ENCODE data around the gene ATP2B2.

The ATP2B2 gene

DNA sequence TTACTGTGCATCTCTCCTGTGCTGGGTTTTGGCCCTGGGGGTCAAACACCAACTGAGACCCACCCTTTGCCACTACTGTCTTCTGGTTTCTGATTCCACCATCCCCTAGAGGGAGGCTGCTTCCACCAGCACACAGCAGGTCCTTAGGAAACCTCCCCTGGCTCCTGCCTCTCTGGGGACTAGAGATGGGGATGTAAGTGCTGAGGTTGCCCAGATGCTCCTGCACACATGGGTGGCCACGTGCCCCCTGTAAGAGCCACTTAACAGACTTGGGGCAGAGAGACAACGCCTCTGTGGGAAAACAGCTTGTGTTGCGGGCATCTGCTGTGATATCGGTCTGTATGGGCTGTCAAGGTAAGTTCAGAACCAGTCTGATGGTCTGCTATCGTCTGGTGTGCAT is 83.4 kb downstream of the ATP2B2 start:
- Histone ChIP-seq H3K4me3 (ENCODE audit: insufficient read length, low read depth) (no peak overlapping the region), H3K36me3 (ENCODE audit: insufficient read depth, insufficient read length, low read length) (no peaks in the 10 kb centered on the region), H3K4me1 (ENCODE audit: insufficient read depth, insufficient read length) (peaks cover 8% of the 10 kb centered on the region), H3K27me3 (ENCODE audit: insufficient read depth, insufficient read length) (no peaks in the 10 kb centered on the region), H3K9me3 (ENCODE audit: insufficient read depth, low read length) (no peaks in the 10 kb centered on the region), H3K9ac (ENCODE audit: insufficient read length, low read depth) (no peak overlapping the region)
- TF ChIP-seq SUZ12 (IDR thresholded peaks at IDR 0.05; ENCODE audit: extremely low read depth, insufficient read depth, insufficient read length) (no peak), YY1 (IDR thresholded peaks at IDR 0.05; ENCODE audit: insufficient read depth, insufficient read length) (no peak), ZNF274 (IDR thresholded peaks at IDR 0.05; ENCODE audit: low read depth, low read length) (no peak)
- no peak for DNase-seq (ENCODE audit: low read depth, low spot score)

DNA sequence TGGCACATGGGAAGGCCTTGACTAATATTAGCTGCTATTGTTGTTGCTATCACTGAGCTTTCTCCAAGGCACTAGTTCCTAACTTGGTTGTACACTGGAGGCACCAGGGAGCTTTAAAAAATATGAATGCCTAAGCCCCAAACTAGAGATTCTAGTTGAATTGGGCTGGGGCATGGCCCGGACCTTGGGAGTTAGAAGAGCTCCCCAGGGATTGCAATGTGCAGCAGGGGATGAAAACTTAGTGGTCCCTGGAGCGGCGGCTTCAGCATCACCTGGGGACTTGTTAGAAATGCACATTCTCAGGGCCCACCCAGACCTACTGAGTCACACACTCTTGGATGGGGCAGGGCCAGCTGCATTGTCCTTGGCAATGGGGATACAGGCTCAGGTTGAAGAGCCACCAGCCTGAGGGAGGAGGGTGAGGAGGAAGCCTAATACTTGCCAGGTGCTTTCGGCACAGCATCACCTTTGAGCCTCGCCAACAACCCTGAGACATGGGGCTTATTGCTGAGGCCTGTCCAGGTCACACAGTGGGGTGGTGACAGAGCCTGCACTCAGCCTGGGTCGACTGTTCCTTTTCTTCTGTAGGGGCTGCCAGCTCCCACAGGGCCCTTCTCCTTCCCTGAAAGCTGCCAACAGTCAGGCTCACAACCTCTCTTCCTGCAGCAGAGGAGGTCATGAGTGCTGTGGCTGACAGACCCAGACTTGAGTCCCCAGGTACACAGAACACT is 84.5 kb downstream of the ATP2B2 start:
- H3K27me3 ChIP-seq (ENCODE audit: insufficient read depth, insufficient read length), result no peaks in the 10 kb centered on the region
- TF ChIP-seq SUZ12 (IDR thresholded peaks at IDR 0.05; ENCODE audit: extremely low read depth, insufficient read depth, insufficient read length) (no peak), ZNF274 (IDR thresholded peaks at IDR 0.05; ENCODE audit: low read depth, low read length) (no peak), YY1 (IDR thresholded peaks at IDR 0.05; ENCODE audit: insufficient read depth, insufficient read length) (no peak)
- DNase-seq (ENCODE audit: low read depth, low spot score), result no peak
- H3K4me1 ChIP-seq (ENCODE audit: insufficient read depth, insufficient read length), result peaks cover 8% of the 10 kb centered on the region
- no peaks in the 10 kb centered on the region for H3K9me3 ChIP-seq (ENCODE audit: insufficient read depth, low read length)
- H3K9ac ChIP-seq (ENCODE audit: insufficient read length, low read depth), result no peak overlapping the region
- no peaks in the 10 kb centered on the region for H3K36me3 ChIP-seq (ENCODE audit: insufficient read depth, insufficient read length, low read length)
- no peak overlapping the region for H3K4me3 ChIP-seq (ENCODE audit: insufficient read length, low read depth)

DNA sequence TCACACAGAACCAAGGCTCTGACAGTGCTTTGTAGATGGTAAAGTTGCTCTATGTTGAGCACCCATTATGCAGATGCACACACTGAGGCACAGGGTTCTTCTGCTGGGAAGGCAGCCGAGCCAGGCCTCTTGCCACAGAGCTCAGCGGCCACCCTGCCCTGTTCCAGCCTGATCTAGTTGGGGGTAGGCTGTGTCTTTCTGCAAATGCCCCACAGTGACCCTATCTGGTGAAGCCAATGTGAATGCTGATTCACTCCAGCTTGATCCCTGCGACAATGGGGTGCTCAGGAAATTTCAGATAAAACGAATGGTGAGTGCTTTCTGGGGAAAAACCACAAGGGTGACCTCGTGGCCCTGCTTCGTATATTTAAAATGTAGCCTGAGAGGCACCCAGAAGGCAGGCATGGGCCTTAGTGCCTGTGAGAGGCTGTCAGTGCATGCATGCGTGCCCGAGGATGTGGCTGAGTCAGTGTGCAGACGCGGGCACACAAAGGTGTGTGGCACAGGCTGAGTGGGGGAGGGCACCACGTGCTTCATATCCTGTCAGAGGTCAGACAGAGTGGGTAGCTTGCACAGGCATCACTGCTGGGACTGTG is 85.7 kb downstream of the ATP2B2 start:
- TF ChIP-seq YY1 (IDR thresholded peaks at IDR 0.05; ENCODE audit: insufficient read depth, insufficient read length) (no peak), ZNF274 (IDR thresholded peaks at IDR 0.05; ENCODE audit: low read depth, low read length) (no peak), SUZ12 (IDR thresholded peaks at IDR 0.05; ENCODE audit: extremely low read depth, insufficient read depth, insufficient read length) (no peak)
- no peaks in the 10 kb centered on the region for H3K27me3 ChIP-seq (ENCODE audit: insufficient read depth, insufficient read length)
- H3K36me3 ChIP-seq (ENCODE audit: insufficient read depth, insufficient read length, low read length), result no peaks in the 10 kb centered on the region
- no peak for DNase-seq (ENCODE audit: low read depth, low spot score)
- peaks cover 5% of the 10 kb centered on the region for H3K4me1 ChIP-seq (ENCODE audit: insufficient read depth, insufficient read length)
- no peak overlapping the region for H3K9ac ChIP-seq (ENCODE audit: insufficient read length, low read depth)
- no peak overlapping the region for H3K4me3 ChIP-seq (ENCODE audit: insufficient read length, low read depth)
- no peaks in the 10 kb centered on the region for H3K9me3 ChIP-seq (ENCODE audit: insufficient read depth, low read length)

DNA sequence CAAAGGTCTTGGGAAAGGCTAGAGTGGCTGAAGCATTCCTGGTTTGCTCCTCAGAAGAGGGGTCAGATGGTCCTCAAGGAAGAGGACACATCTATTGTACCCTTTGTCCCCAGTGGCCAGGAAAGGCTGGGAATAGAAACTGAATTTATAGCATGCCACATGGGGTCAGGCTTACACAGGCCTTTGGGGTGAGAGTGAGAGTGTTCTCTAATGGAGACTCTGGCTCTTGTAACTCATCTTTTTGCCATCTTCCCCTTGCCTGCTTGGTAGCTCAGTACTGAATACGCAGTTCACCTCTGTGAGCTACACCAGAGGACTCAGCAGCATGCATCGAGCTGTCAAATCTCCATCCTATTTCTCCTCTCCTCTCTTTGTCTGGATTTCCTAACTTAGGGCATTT is 87.5 kb downstream of the ATP2B2 start:
- Histone ChIP-seq H3K9ac (ENCODE audit: insufficient read length, low read depth) (no peak overlapping the region), H3K4me3 (ENCODE audit: insufficient read length, low read depth) (no peak overlapping the region), H3K36me3 (ENCODE audit: insufficient read depth, insufficient read length, low read length) (no peaks in the 10 kb centered on the region), H3K4me1 (ENCODE audit: insufficient read depth, insufficient read length) (peaks cover 5% of the 10 kb centered on the region), H3K27me3 (ENCODE audit: insufficient read depth, insufficient read length) (no peaks in the 10 kb centered on the region), H3K9me3 (ENCODE audit: insufficient read depth, low read length) (no peaks in the 10 kb centered on the region)
- DNase-seq (ENCODE audit: low read depth, low spot score), result no peak
- TF ChIP-seq ZNF274 (IDR thresholded peaks at IDR 0.05; ENCODE audit: low read depth, low read length) (no peak), YY1 (IDR thresholded peaks at IDR 0.05; ENCODE audit: insufficient read depth, insufficient read length) (no peak), SUZ12 (IDR thresholded peaks at IDR 0.05; ENCODE audit: extremely low read depth, insufficient read depth, insufficient read length) (no peak)

DNA sequence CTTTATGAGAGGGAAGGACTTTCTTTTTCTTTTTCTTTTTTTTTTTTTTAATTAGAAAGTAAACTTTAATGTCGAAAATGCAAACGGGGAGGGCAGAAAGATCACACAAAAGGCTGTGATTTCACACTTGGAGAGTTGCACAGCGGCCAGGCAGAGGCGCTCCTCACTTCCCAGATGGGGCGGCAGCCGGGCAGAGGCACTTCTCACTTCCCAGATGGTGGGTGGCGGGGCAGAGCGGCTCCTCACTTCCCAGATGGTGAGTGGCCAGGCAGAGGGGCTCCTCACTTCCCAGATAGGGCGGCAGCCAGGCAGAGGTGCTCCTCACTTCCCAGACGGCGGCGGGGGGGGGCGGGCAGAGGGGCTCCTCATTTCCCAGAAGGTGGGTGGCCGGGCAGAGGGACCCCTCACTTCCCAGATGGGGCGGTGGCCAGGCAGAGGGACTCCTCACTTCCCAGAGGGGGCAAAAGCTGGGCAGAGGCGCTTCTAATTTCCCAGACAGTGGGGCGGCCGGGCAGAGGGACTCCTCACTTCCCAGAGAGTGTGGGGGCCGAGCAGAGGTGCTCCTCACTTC is 88.6 kb downstream of the ATP2B2 start:
- no peak overlapping the region for H3K9ac ChIP-seq (ENCODE audit: insufficient read length, low read depth)
- H3K9me3 ChIP-seq (ENCODE audit: insufficient read depth, low read length), result no peaks in the 10 kb centered on the region
- no peaks in the 10 kb centered on the region for H3K36me3 ChIP-seq (ENCODE audit: insufficient read depth, insufficient read length, low read length)
- no peaks in the 10 kb centered on the region for H3K27me3 ChIP-seq (ENCODE audit: insufficient read depth, insufficient read length)
- no peak overlapping the region for H3K4me3 ChIP-seq (ENCODE audit: insufficient read length, low read depth)
- peaks cover 8% of the 10 kb centered on the region for H3K4me1 ChIP-seq (ENCODE audit: insufficient read depth, insufficient read length)
- no peak for TF ChIP-seq SUZ12 (IDR thresholded peaks at IDR 0.05; ENCODE audit: extremely low read depth, insufficient read depth, insufficient read length)
- no peak for TF ChIP-seq ZNF274 (IDR thresholded peaks at IDR 0.05; ENCODE audit: low read depth, low read length)
- TF ChIP-seq YY1 (IDR thresholded peaks at IDR 0.05; ENCODE audit: insufficient read depth, insufficient read length), result no peak
- no peak for DNase-seq (ENCODE audit: low read depth, low spot score)

DNA sequence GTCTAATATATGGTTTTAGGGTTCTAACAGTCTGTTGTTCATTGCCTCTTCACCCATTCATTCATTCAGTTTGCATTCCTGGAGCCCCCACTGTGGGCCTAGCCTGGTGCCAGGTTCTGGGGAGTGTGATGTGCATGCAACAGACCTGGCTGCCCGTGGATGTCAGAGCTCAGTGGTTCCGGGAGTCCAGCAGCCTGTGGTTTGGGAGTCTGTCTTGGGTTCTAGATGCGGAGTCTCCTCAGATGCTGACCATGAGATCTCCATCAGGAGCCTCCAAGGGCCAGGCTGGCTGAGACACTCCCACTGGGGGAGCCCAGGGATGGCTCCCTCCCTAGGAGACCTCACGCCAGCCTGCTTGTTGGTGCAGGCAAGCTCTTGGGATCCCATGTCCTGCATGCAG is 92.3 kb downstream of the ATP2B2 start:
- DNase-seq (ENCODE audit: low read depth, low spot score), result no peak
- peaks cover 6% of the 10 kb centered on the region for H3K4me1 ChIP-seq (ENCODE audit: insufficient read depth, insufficient read length)
- H3K9me3 ChIP-seq (ENCODE audit: insufficient read depth, low read length), result no peaks in the 10 kb centered on the region
- no peak overlapping the region for H3K9ac ChIP-seq (ENCODE audit: insufficient read length, low read depth)
- no peaks in the 10 kb centered on the region for H3K27me3 ChIP-seq (ENCODE audit: insufficient read depth, insufficient read length)
- no peaks in the 10 kb centered on the region for H3K36me3 ChIP-seq (ENCODE audit: insufficient read depth, insufficient read length, low read length)
- no peak overlapping the region for H3K4me3 ChIP-seq (ENCODE audit: insufficient read length, low read depth)
- TF ChIP-seq ZNF274 (IDR thresholded peaks at IDR 0.05; ENCODE audit: low read depth, low read length) (no peak), SUZ12 (IDR thresholded peaks at IDR 0.05; ENCODE audit: extremely low read depth, insufficient read depth, insufficient read length) (no peak), YY1 (IDR thresholded peaks at IDR 0.05; ENCODE audit: insufficient read depth, insufficient read length) (no peak)

DNA sequence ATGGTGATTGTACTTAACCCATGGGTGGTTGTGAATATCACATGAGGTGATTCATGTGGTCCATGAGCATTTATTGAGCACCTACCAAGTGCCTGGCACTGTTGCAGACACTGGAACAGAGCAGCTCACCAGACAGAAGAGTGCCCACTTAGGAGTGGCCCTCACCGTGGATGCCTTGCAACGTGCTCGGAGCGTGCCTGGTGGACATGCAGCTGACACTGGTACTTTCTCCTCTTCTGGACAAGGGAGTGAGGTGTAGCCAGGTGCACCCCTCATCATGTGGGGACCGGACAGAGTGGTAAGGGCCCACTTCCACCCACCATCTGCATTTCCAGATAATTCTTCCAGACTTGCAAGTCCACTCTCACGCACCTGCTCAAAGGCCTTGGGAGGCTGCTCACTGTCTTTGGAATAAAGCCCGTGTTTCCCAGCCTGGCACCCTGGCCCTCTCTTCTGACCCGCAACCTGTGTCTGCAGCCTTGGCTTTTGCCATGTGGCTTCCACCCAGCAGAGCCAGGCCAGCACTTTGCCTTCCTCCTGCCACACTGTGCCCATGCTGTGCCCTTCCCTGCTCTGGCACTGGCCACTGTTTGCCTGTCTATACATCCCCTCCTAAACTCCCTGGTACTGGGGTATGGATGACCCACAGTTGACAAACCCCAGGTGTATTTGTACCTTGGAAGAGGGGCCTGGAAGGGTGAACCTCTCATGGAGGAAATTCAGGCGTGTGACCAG is 93.6 kb downstream of the ATP2B2 start:
- no peaks in the 10 kb centered on the region for H3K9me3 ChIP-seq (ENCODE audit: insufficient read depth, low read length)
- no peaks in the 10 kb centered on the region for H3K27me3 ChIP-seq (ENCODE audit: insufficient read depth, insufficient read length)
- TF ChIP-seq YY1 (IDR thresholded peaks at IDR 0.05; ENCODE audit: insufficient read depth, insufficient read length), result no peak
- TF ChIP-seq SUZ12 (IDR thresholded peaks at IDR 0.05; ENCODE audit: extremely low read depth, insufficient read depth, insufficient read length), result no peak
- TF ChIP-seq ZNF274 (IDR thresholded peaks at IDR 0.05; ENCODE audit: low read depth, low read length), result no peak
- no peak overlapping the region for H3K9ac ChIP-seq (ENCODE audit: insufficient read length, low read depth)
- H3K4me3 ChIP-seq (ENCODE audit: insufficient read length, low read depth), result no peak overlapping the region
- DNase-seq (ENCODE audit: low read depth, low spot score), result no peak
- no peaks in the 10 kb centered on the region for H3K36me3 ChIP-seq (ENCODE audit: insufficient read depth, insufficient read length, low read length)
- peaks cover 6% of the 10 kb centered on the region for H3K4me1 ChIP-seq (ENCODE audit: insufficient read depth, insufficient read length)
